SK-N-SH (cell line): Measurements from ENCODE around the gene TMEM123. TPM values are rescaled to one million over a fixed set of nuclear protein-coding genes. Genes with fewer than 3 reads are reported as not detected.

Experiments
- CTCF ChIA-PET: fragments of 300-600, 350-600 bp; formaldehyde crosslinking; extraction: SDS; loops from one replicate; lab custom pipeline; 2021; lab: Yijun Ruan, JAX
- POLR2A ChIA-PET: fragments of 350-600 bp; sonication (Branson Sonifier 250); formaldehyde crosslinking; extraction: SDS; loops from one replicate; lab custom pipeline; 2020; ENCODE audit warnings: antibody characterized with exemption, inconsistent platforms; lab: Yijun Ruan, JAX
- DNase-seq: peaks from one replicate; pipeline ENCODE4 v3.0.0; 2012
- H2AFZ ChIP-seq: fragments of 200-600 bp; sonication (generic); 2 replicates; pipeline ENCODE4 v1.8.1; 2016; ENCODE audit warnings: antibody characterized with exemption, mild to moderate bottlenecking, low read depth
- H3F3A ChIP-seq: fragments of 200-600 bp; sonication (generic); replicated peaks from 2 replicates; pipeline ENCODE3; 2016; ENCODE audit warnings: antibody characterized with exemption, mild to moderate bottlenecking; ENCODE audit not compliant: insufficient read depth
- H3K27ac ChIP-seq, 2 experiments: fragments of 200-500 bp in 1 of 2; fragments of 200-600 bp in 1 of 2; sonication (Bioruptor generic) in 1 of 2; sonication (generic), shearing (Covaris generic) in 1 of 2; 2 replicates each; pipeline versions ENCODE4 v1.5.1 to v1.6.1; 2014 to 2016; ENCODE audit warnings: low read depth in 2 of 2, inconsistent platforms in 1 of 2, low read length in 1 of 2, mild to moderate bottlenecking in 1 of 2, mixed read lengths in 1 of 2
- H3K27me3 ChIP-seq: fragments of 200-600 bp; sonication (generic), shearing (Covaris generic); 2 replicates; pipeline ENCODE4 v1.6.1; 2016; ENCODE audit warnings: mixed run types; ENCODE audit not compliant: insufficient read depth
- H3K36me3 ChIP-seq, 2 experiments: fragments of 200-500 bp in 1 of 2; fragments of 200-600 bp in 1 of 2; sonication (Bioruptor generic) in 1 of 2; sonication (generic) in 1 of 2; replicated peaks in 1 of 2; 2 replicates each; pipeline versions ENCODE3 to v1.5.1; 2014 to 2016; ENCODE audit warnings: low read length in 1 of 2, mild to moderate bottlenecking in 1 of 2; ENCODE audit not compliant: insufficient read depth in 2 of 2, control insufficient read depth in 1 of 2
- H3K4me1 ChIP-seq, 2 experiments: fragments of 200-500 bp in 1 of 2; fragments of 200-600 bp in 1 of 2; sonication (Bioruptor generic) in 1 of 2; sonication (generic), shearing (Covaris generic) in 1 of 2; 2 replicates each; pipeline versions ENCODE4 v1.5.1 to v1.6.1; 2014 to 2016; ENCODE audit warnings: low read depth in 1 of 2, low read length in 1 of 2, mixed run types in 1 of 2; ENCODE audit not compliant: insufficient read depth in 2 of 2, control insufficient read depth in 1 of 2
- H3K4me2 ChIP-seq: fragments of 200-600 bp; sonication (generic), shearing (Covaris generic); 2 replicates; pipeline ENCODE4 v1.6.1; 2017; ENCODE audit warnings: mixed run types
- H3K4me3 ChIP-seq, 2 experiments: fragments of 200-500 bp in 1 of 2; fragments of 200-600 bp in 1 of 2; sonication (Bioruptor generic) in 1 of 2; sonication (generic), shearing (Covaris generic) in 1 of 2; 2 replicates each; pipeline versions ENCODE4 v1.5.1 to v1.8.1; 2014 to 2016; ENCODE audit warnings: low read depth in 2 of 2, inconsistent platforms in 1 of 2, low read length in 1 of 2, mild to moderate bottlenecking in 1 of 2, mixed read lengths in 1 of 2, moderate library complexity in 1 of 2
- H3K79me2 ChIP-seq: fragments of 200-600 bp; sonication (generic); 2 replicates; pipeline ENCODE4 v1.8.1; 2017; ENCODE audit warnings: mild to moderate bottlenecking; ENCODE audit not compliant: insufficient read depth
- H3K9ac ChIP-seq: fragments of 200-600 bp; sonication (generic); 2 replicates; pipeline ENCODE4 v1.6.1; 2017; ENCODE audit warnings: mixed run types
- H3K9me2 ChIP-seq: fragments of 200-600 bp; sonication (generic); 2 replicates; pipeline ENCODE4 v1.6.1; 2017; ENCODE audit warnings: mixed run types
- H3K9me3 ChIP-seq: fragments of 200-600 bp; sonication (generic); 2 replicates; pipeline ENCODE4 v1.6.1; 2017; ENCODE audit warnings: mixed run types, mild to moderate bottlenecking, moderate library complexity
- H4K20me1 ChIP-seq: fragments of 200-600 bp; sonication (generic); 2 replicates; pipeline ENCODE4 v1.6.1; 2017; ENCODE audit warnings: mild to moderate bottlenecking, mixed run types; ENCODE audit not compliant: insufficient read depth
- CHD2 ChIP-seq: fragments of 150-350 bp; IDR thresholded peaks from 2 replicates; pipeline ENCODE4 v1.6.1; 2018; ENCODE audit warnings: low read length; ENCODE audit not compliant: partially characterized antibody
- CTCF ChIP-seq: fragments of 200-600 bp; sonication (generic); IDR thresholded peaks from 2 replicates; pipeline ENCODE4 v1.6.1; 2017; ENCODE audit warnings: antibody characterized with exemption, mild to moderate bottlenecking, moderate library complexity
- FOSL2 ChIP-seq: IDR thresholded peaks from 2 replicates; pipeline ENCODE4 v1.4.0; 2012; ENCODE audit warnings: low read depth, mild to moderate bottlenecking, moderate library complexity, borderline replicate concordance
- FOXJ3 ChIP-seq: sonication (generic); formaldehyde crosslinking; IDR thresholded peaks from 2 replicates; pipeline ENCODE4 v1.5.1; 2020; ENCODE audit warnings: mild to moderate bottlenecking, missing genetic modification reagents
- GATA2 ChIP-seq: sonication (generic); formaldehyde crosslinking; IDR thresholded peaks from 2 replicates; pipeline ENCODE4 v1.5.0; 2020; ENCODE audit warnings: mild to moderate bottlenecking, missing genetic modification reagents
- RAD21 ChIP-seq: IDR thresholded peaks from 2 replicates; pipeline ENCODE4 v1.6.1; 2012; ENCODE audit warnings: mild to moderate bottlenecking, low read length
- REST ChIP-seq: IDR thresholded peaks from 2 replicates; pipeline ENCODE4 v1.6.1; 2012; ENCODE audit warnings: mild to moderate bottlenecking, low read depth, low read length, moderate library complexity
- SMC3 ChIP-seq: IDR thresholded peaks from 2 replicates; pipeline ENCODE4 v1.6.1; 2012; ENCODE audit warnings: low read depth, low read length, improper control_type of control experiment
- USF1 ChIP-seq: IDR thresholded peaks from 2 replicates; pipeline ENCODE4 v1.4.0; 2012; ENCODE audit warnings: low read depth, borderline replicate concordance
- WGBS: methylation state at CpG from one replicate; pipeline ENCODE4 v1.1.6; 2017; ENCODE audit warnings: low lambda C conversion rate; 5-methylcytosine and 5-hydroxymethylcytosine counted together
- polyA plus RNA-seq, 3 experiments: library from polyadenylated mRNA; depleted of rRNA; stranded (reverse); fragments of >200 nt; gene quantifications; 2 replicates each; pipeline ENCODE4 v1.2.3, GENCODE V29; 2012

Gene TMEM123
- polyA plus RNA-seq, 1 of the 3 experiments (the other 2 are of a cell fraction), result 86.1 TPM

- Histone ChIP-seq H3K27me3 (no peaks in the 10 kb centered on the region), H4K20me1 (no peaks in the 10 kb centered on the region), H2AFZ (no peak overlapping the region), H3K36me3 (peaks cover 37 to 52% of the 10 kb centered on the region in 2 experiments), H3K79me2 (peaks cover 69% of the 10 kb centered on the region; the same call in 1 of the 2 replicates), H3K4me1 (no peaks in the 10 kb centered on the region), H3K4me2 (no peak overlapping the region), H3K9ac (no peak overlapping the region), H3K4me3 (no peak overlapping the region), H3K27ac (no peak overlapping the region), H3K9me2 (no peaks in the 10 kb centered on the region), H3F3A (peaks cover 21% of the 10 kb centered on the region), H3K9me3 (no peaks in the 10 kb centered on the region)
- ChIA-PET CTCF (interaction anchor here (1.0 to 2.2 kb wide), 3 partner anchors 17 to 94 kb away, joined by 3 to 6 read pairs (median 5); no protein-coding TSS in a partner anchor), POLR2A (no interaction called here)
- 95% methylated on average over 3 of the region's 3 CpGs for WGBS
- no peak for TF ChIP-seq CTCF
- TF ChIP-seq CHD2, result no peak
- no peak for DNase-seq
Observed at GRCh38 chr11:102368472-102368871, 84.1 kb downstream of the TMEM123 start.

- Histone ChIP-seq H3K79me2 (peaks cover 65% of the 10 kb centered on the region), H3K27me3 (no peaks in the 10 kb centered on the region), H3K4me1 (no peaks in the 10 kb centered on the region), H4K20me1 (no peaks in the 10 kb centered on the region), H3K4me3 (no peak overlapping the region), H3K9me3 (no peaks in the 10 kb centered on the region), H3K9ac (no peak overlapping the region), H3K4me2 (no peak overlapping the region), H3K9me2 (no peaks in the 10 kb centered on the region), H3F3A (peaks cover 25% of the 10 kb centered on the region), H2AFZ (no peak overlapping the region), H3K36me3 (peaks cover 47 to 63% of the 10 kb centered on the region in 2 experiments), H3K27ac (no peak overlapping the region)
- POLR2A ChIA-PET, result no interaction called here
- DNase-seq, result peak; percentile 35
- CTCF ChIA-PET, result interaction anchor here (0.6 to 2.2 kb wide), 16 partner anchors 9 to 132 kb away, joined by 3 to 12 read pairs (median 4); no protein-coding TSS in a partner anchor
- peak; percentile 50 for TF ChIP-seq CTCF
- peak; percentile 54 for TF ChIP-seq RAD21
- TF ChIP-seq FOXJ3 (CRISPR knock-in tag), result no peak
- no peak for TF ChIP-seq FOSL2
- 0 out of 2 replicates have a peak, but pooled peaks have one; percentile 21 for TF ChIP-seq SMC3
- no peak for TF ChIP-seq GATA2 (CRISPR knock-in tag)
- TF ChIP-seq USF1, result no peak
- TF ChIP-seq REST, result no peak
- 84% methylated on average over 6 of the region's 6 CpGs for WGBS
Observed at GRCh38 chr11:102367364-102367763, 85.2 kb downstream of the TMEM123 start.
